ENCODE data around the gene TNS3. TPM values are rescaled to one million over a fixed set of nuclear protein-coding genes. Genes with fewer than 3 reads are reported as not detected.

The TNS3 gene
- total RNA-seq, 2 donors from 2014 or later = 0.37 to 0.71 TPM

DNA sequence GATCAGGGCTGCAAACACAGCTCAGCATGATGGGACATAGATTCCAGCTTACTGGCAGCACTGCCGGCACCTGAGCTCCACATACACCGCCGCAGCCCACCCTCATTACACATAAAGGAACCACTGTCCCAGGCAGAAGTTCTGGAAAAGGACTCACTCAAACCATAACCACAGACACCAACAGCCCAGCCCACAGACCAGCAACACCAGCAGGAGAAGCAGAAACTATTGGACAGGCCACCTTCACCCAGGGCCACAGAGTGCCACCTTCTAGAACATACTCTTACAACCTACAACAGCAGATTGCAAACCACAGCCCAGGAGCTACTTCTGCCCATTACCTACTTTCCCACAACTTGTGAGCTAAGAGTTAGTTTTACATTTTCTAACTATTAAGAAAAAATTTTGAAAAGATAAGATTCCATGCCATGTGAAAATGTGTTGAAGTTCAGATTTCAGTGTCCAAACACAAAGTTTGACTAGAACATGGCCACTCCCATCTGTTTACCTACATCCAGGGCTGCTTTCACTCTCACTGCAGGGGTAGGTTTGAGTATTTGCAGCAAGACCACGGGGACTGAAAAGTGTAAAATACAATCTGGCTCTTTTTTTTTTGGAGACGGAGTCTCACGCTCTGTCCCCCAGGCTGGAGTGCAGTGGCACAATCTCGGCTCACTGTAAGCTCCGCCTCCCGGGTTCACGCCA lies 153.0 kb downstream of the TNS3 start:
- H3K36me3 Mint-ChIP-seq (ENCODE audit: low read depth) = no peaks in the 10 kb centered on the region
- H3K27ac Mint-ChIP-seq = no peak overlapping the region
- no peaks in the 10 kb centered on the region for H3K9me3 Mint-ChIP-seq
- no peaks in the 10 kb centered on the region for H3K27me3 Mint-ChIP-seq
- H3K4me3 Mint-ChIP-seq = no peak overlapping the region
- no peaks in the 10 kb centered on the region for H3K4me1 Mint-ChIP-seq
- ATAC-seq (replicated peaks) = no peak

DNA sequence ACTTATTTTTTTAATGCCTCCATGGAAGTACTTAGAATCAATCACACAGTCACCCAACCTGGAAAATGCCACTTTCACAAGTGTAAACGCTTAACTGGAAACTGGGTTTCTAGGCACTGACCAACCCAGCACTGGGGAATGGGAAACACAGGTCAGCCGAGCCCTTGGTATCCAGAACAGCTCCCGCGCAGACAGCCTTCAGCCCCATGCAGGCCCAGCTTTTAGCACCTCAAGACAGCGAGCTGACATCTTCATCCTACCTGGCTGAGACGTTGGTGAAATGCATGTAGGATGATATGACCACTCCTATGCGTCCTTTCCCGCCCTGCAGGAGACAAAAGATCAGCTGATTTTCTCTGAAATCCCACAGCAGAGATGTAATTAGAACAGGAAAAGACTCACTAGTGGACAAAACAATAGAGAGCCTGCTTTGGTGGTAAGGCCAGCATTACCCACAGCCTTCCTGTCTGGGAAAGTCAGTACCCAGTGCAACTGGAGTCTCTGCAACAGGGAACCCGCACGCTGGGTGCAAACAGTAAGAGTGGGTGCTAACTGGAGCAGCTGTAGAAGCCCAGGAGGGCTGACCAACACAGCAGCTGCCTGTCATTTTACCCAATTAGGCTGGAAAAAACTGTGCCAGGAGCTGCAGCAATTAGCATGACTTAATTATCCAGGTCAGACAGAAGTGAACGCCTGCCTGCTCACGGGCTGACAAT lies 153.7 kb downstream of the TNS3 start:
- Mint-ChIP-seq H3K36me3 (ENCODE audit: low read depth) (no peaks in the 10 kb centered on the region), H3K27me3 (no peaks in the 10 kb centered on the region), H3K4me1 (no peaks in the 10 kb centered on the region), H3K27ac (no peak overlapping the region), H3K4me3 (no peak overlapping the region), H3K9me3 (no peaks in the 10 kb centered on the region)
- ATAC-seq (replicated peaks) = no peak

DNA sequence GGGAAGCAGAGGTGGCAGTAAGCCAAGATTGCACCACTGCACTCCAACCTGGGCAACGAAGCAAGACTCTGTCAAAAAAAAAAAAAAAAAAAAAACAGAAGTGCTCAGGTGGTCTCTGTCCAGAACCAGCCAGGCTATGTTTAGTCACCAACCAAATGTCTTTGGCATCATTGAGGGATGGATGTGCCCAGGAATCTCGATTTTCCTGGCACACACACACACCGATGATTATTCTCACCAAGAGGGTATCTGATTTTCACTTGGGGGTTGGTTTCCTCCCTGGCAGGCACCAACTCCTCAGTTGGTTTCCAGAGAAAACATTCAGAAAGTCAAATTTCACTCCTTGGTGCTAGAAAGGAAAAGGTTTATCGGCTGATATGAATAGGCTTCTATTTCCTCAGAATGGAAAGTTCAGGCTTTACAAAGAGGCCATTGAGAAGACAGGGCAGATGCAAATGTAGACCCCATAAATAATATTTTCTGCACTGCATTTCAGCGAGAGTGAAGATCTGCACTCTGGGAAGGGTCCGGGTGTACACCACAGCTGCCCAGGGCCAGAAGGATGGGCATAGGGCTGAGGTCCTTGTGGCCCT lies 154.8 kb downstream of the TNS3 start:
- Mint-ChIP-seq H3K27me3 (no peaks in the 10 kb centered on the region), H3K9me3 (peaks cover under 1% of the 10 kb centered on the region), H3K27ac (no peak overlapping the region), H3K4me1 (no peaks in the 10 kb centered on the region), H3K4me3 (no peak overlapping the region), H3K36me3 (ENCODE audit: low read depth) (no peaks in the 10 kb centered on the region)
- no peak for ATAC-seq (replicated peaks)

DNA sequence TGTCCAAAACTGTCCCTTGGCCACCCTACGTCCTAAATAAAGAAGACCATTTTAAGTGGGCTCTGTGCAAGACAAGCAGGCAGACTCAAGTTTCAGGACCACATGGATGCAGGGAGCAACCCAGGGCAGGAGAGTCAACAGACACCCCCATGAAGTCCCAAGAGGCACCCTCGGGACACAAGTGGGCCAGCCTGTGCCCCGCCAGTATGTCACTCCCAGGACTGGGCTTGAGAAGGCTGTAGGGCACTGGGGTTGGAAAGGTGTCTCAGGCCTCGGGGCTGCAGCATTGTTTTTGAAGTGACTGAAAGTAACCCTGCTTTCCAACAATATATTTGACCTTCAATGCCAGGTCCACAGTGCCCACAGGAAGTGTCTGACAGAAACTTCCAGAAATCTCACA lies 157.4 kb downstream of the TNS3 start:
- Mint-ChIP-seq H3K27ac (no peak overlapping the region), H3K4me1 (no peaks in the 10 kb centered on the region), H3K27me3 (no peaks in the 10 kb centered on the region), H3K9me3 (peaks cover 8% of the 10 kb centered on the region), H3K4me3 (no peak overlapping the region), H3K36me3 (ENCODE audit: low read depth) (no peaks in the 10 kb centered on the region)
- no peak for ATAC-seq (replicated peaks)

DNA sequence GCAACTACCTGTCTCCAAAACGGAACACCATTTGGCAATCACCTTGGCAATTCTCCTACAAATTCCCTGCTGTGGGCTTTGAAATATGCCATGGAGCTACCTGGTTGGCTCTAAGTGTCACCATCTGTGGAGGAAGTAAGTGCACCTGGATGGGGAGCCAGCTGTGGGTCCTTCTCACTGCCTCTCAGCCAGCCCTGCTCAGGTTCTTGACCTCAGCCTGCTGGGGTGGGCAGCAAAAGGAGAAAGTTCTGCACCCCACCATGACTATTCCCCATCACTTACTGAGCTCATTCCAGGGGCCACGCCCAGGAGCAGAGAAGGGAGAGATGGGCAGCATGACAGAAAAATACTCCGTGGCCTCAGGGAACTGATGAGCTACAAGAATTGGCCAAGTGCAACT lies 158.7 kb downstream of the TNS3 start:
- H3K27ac Mint-ChIP-seq = no peak overlapping the region
- H3K9me3 Mint-ChIP-seq = peaks cover 8% of the 10 kb centered on the region
- ATAC-seq (replicated peaks) = no peak
- no peaks in the 10 kb centered on the region for H3K4me1 Mint-ChIP-seq
- H3K27me3 Mint-ChIP-seq = no peaks in the 10 kb centered on the region
- H3K4me3 Mint-ChIP-seq = no peak overlapping the region
- no peaks in the 10 kb centered on the region for H3K36me3 Mint-ChIP-seq (ENCODE audit: low read depth)

DNA sequence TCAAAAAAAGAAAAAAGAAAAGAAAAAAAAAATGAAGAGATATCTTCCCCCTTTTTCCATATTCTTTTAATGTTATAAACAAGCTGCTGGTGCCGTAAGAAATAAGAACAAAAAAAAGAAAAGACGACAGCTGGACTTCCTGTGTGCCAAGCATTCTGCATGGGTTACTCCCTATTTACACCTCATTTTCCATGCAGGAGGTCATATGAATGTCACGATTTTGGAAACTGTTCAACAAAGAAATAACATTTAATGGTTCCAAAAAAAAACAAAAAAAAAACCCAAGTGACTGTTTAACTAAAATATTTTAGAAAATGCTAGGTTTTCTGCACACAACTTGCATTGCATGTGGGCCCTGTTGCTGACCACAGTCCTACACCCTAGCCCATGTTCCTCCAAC lies 159.3 kb downstream of the TNS3 start:
- ATAC-seq (replicated peaks) = no peak
- no peaks in the 10 kb centered on the region for H3K4me1 Mint-ChIP-seq
- no peaks in the 10 kb centered on the region for H3K27me3 Mint-ChIP-seq
- H3K9me3 Mint-ChIP-seq = peaks cover 8% of the 10 kb centered on the region
- no peak overlapping the region for H3K4me3 Mint-ChIP-seq
- H3K27ac Mint-ChIP-seq = no peak overlapping the region
- no peaks in the 10 kb centered on the region for H3K36me3 Mint-ChIP-seq (ENCODE audit: low read depth)

DNA sequence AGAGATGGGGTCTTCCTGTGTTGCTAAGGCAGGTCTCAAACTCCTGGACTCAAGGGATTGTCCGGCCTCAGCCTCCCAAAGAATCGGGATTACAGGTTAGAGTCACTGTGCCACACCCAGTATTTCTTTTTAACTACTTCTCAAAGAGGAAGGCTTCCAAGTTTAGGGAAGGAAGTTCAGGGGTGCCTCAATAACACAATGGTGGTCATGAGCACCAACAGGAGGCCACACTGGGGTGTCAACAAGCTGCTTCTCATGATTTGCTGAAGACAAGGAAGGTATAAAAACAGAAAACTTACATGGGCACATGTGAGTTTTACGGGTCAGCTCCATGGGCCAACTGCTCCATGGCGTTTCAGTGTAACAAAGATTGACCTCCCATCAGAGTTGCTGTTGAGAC lies 160.5 kb downstream of the TNS3 start:
- no peaks in the 10 kb centered on the region for H3K27me3 Mint-ChIP-seq
- no peak overlapping the region for H3K27ac Mint-ChIP-seq
- H3K4me1 Mint-ChIP-seq = no peaks in the 10 kb centered on the region
- H3K4me3 Mint-ChIP-seq = no peak overlapping the region
- H3K36me3 Mint-ChIP-seq (ENCODE audit: low read depth) = no peaks in the 10 kb centered on the region
- no peak for ATAC-seq (replicated peaks)
- H3K9me3 Mint-ChIP-seq = peaks cover 8% of the 10 kb centered on the region

DNA sequence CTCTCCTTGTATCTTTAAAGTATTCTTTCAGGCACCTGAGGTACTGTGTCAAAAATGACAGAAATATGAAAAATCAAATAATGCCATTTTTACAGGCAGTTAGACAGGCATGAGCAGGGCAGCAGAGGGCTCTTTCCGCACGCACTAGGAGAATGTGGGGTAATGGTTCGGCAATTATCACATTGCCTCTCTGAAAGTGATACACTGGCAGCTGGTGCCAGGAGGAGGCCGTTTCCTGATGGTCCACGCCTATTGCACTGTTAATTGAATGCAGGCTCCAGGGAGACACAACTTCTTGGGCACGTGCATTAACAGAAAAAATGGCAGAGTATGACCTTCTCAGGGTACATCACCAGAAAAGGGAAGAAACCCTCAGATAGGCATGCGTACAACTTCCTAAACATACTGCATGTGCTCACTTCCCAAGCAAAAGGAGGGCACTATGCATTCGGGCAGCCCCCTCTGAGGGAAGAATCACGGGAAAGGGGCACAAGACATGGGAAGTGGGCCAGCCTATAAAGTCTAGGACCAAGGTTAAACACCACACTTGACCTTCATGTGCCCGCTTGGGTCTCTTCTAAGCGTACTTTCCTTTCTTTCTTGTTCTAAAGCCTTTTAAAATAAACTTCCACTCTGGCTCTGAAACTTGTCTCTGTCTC lies 161.7 kb downstream of the TNS3 start:
- ATAC-seq (replicated peaks) = no peak
- H3K4me3 Mint-ChIP-seq = no peak overlapping the region
- H3K9me3 Mint-ChIP-seq = peaks cover 8% of the 10 kb centered on the region
- no peaks in the 10 kb centered on the region for H3K36me3 Mint-ChIP-seq (ENCODE audit: low read depth)
- H3K4me1 Mint-ChIP-seq = no peaks in the 10 kb centered on the region
- H3K27me3 Mint-ChIP-seq = no peaks in the 10 kb centered on the region
- H3K27ac Mint-ChIP-seq = no peak overlapping the region

DNA sequence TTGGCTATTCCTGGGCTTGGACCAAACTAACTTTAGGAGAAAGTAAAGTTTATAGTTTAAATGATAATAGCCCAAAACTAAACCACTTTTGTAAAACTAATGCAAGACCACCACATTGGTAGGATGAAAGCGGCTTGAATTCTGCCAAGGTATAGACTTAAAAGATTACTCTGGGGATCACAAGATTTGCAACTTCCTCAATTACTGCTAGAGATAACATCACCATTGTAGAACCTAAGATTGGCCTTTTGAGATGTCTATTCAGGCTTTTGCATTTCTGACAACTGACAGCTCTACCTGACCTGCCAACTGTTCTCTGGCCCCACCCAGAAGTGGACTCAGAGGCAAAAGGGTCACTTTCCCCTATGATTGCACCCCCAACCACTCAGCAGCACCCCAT lies 162.4 kb downstream of the TNS3 start:
- H3K4me1 Mint-ChIP-seq = no peaks in the 10 kb centered on the region
- no peak overlapping the region for H3K4me3 Mint-ChIP-seq
- H3K9me3 Mint-ChIP-seq = peaks cover 8% of the 10 kb centered on the region
- ATAC-seq (replicated peaks) = no peak
- H3K36me3 Mint-ChIP-seq (ENCODE audit: low read depth) = no peaks in the 10 kb centered on the region
- H3K27me3 Mint-ChIP-seq = no peaks in the 10 kb centered on the region
- H3K27ac Mint-ChIP-seq = no peak overlapping the region

DNA sequence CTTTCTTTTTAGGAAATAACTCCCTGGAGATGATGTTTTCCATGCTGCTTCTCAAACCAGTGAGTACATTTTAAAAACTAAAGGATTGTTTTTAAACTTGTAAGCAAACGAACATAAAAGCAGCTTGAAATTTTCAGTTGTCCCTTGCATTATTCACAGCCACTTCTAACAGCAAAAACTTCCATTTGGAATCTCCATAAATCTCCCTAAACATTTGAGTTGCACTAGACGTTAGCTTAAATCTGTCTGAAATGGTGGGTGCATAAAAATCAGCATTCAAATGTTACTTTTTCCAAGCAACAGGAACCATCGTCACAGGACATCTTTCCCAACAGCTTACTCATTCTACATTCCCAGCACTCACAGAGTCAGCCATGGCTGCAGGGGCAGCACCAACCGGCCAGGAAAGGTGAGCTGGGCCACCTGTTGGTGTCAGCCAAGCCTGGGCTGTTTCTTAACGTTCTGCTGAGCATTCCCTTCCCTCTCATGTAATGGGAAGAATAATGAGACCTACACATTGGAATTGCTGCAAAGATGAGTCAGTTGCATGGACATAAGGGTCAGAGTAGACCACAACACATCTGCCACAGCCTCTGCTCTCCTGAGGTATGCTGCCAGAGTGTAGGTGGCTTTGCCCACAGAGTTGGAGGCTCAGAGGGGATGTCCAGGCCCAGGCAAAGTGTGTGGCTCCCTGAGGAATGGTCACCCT lies 163.2 kb downstream of the TNS3 start:
- H3K36me3 Mint-ChIP-seq (ENCODE audit: low read depth) = no peaks in the 10 kb centered on the region
- no peaks in the 10 kb centered on the region for H3K4me1 Mint-ChIP-seq
- H3K9me3 Mint-ChIP-seq = peaks cover 8% of the 10 kb centered on the region
- H3K27ac Mint-ChIP-seq = no peak overlapping the region
- ATAC-seq (replicated peaks) = no peak
- H3K27me3 Mint-ChIP-seq = no peaks in the 10 kb centered on the region
- no peak overlapping the region for H3K4me3 Mint-ChIP-seq

DNA sequence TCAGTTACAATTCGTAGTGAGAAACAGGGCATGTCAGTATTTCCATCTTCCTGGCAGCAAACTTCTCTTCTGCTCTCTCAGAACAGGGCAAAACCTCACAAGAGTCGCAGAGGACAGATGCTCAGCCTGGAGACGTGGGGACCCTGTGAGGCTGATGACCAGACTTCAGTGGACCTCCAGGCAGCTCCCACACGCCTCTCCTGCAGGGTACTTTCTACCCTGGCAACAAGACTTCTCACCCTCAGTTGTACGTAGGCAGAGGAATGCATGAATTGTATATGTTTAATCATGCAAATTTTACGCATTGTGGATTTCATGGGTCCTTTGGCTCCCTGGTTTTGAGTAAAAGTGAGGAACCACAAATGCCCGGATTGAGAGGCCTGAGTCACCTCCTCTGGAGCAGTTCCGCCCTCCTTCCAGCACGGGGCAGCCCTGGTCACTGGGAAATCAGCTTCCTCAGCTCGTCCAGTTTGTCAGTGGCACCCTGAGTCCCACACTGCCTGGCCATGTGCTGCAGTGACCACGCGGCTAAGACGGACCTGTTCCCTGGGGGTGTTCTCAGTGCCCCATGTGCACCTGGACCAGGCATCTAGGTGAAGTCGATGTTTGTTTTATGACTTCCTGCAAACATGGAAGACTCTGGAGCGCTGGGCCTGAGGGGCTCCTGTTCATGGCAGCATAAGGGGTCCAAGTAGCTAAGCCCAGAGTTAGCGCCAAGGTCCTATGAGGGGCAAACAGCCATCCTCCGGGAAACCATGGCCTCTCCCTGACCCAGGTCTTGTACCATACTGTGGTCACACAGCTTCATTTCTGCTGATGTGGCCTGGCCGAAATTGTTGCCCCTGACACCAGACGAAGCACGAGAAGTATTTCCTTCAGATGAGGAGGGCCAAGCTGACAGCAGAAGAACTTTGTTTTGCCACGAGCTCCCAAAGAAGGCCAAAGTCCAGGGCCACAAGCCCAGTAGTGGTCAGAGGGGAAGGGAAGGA lies 165.1 kb downstream of the TNS3 start:
- Mint-ChIP-seq H3K36me3 (ENCODE audit: low read depth) (no peaks in the 10 kb centered on the region), H3K27me3 (no peaks in the 10 kb centered on the region), H3K27ac (no peak overlapping the region), H3K9me3 (peaks cover 5% of the 10 kb centered on the region), H3K4me1 (no peaks in the 10 kb centered on the region), H3K4me3 (no peak overlapping the region)
- no peak for ATAC-seq (replicated peaks)

DNA sequence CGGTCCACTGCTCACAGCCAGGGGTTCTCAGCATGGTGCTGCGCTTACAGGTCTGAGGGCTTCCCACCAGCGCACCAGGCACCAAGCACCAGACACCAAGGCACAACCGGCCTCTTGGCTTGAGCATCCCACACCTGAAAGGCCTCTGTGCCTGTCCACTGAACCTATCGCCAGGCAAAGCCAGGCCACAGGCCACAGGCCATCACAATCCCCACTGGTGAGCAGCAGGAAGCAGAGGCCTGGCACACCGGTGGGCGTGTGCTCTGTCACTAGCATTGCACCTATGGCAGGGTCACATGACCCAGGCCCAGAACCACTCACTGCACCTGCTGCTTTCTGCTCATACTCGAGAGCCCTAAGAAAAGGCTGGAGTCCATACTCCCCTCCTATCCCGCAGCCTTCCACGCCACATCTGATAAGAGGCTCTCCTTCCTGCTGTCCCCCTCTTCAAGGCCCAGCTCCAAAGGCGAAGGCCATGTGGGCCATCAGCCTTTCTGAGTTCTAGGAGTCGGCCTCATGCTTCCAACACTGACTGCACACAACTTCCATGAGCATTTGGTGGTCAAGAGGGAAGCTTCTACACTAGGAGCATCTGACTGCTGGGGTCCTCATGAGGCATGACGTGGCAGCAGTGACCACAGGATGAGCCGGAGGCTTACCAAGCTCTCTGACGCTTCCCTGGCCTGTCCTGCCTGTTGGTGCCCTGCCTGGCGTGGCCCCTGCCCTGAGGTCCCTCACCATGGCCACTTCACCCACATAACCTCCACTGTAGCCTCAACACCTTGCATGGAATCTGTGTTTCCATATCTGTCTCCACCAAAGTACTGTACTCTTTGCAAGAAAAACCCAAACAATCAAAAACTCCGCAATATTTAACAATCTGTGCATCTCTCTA lies 166.3 kb downstream of the TNS3 start:
- Mint-ChIP-seq H3K27ac (no peak overlapping the region), H3K9me3 (peaks cover under 1% of the 10 kb centered on the region), H3K36me3 (ENCODE audit: low read depth) (no peaks in the 10 kb centered on the region), H3K27me3 (no peaks in the 10 kb centered on the region), H3K4me3 (no peak overlapping the region), H3K4me1 (no peaks in the 10 kb centered on the region)
- no peak for ATAC-seq (replicated peaks)

All from activated T-helper 17 cell treated with anti-CD3 and anti-CD28 coated beads, Interleukin-2, amount 50 U/mL, for 72 hours (primary cell).